ENCODE measurements around the gene OSBPL8.

The OSBPL8 gene

GRCh38 chr12:76559400-76560085 is at the start of gene OSBPL8:
Gene OSBPL8 (minus strand): TSS chr12:76559771. CDS start chr12:76487551, 72,220 bp downstream.
- DNase-seq, result peak; percentile 93 to 97

- no peak for DNase-seq
These were observed 48.5 kb upstream of the OSBPL8 start for GRCh38 chr12:76608070-76608469.

- DNase-seq, result no peak
These were observed 35.5 kb upstream of the OSBPL8 start for GRCh38 chr12:76595056-76595455.

GRCh38 chr12:76591476-76591875 is 31.9 kb upstream of the OSBPL8 start:
- DNase-seq, result no peak

- DNase-seq, result no peak
These were observed 30.6 kb upstream of the OSBPL8 start for GRCh38 chr12:76590131-76590530.

GRCh38 chr12:76588881-76589565 is 29.5 kb upstream of the OSBPL8 start:
- DNase-seq, result no peak

- DNase-seq, result no peak
These were observed 28.0 kb upstream of the OSBPL8 start for GRCh38 chr12:76587428-76588178.

GRCh38 chr12:76586764-76587395 is 27.3 kb upstream of the OSBPL8 start:
- DNase-seq, result peak; percentile 29 to 51

- no peak for DNase-seq
These were observed 23.7 kb upstream of the OSBPL8 start for GRCh38 chr12:76583301-76583700.

GRCh38 chr12:76573840-76574373 is 14.3 kb upstream of the OSBPL8 start:
- no peak for DNase-seq

- DNase-seq, result no peak
These were observed 11.7 kb upstream of the OSBPL8 start for GRCh38 chr12:76571256-76571655.

- DNase-seq, result no peak
These were observed 10.4 kb upstream of the OSBPL8 start for GRCh38 chr12:76569685-76570604.

- no peak for DNase-seq
These were observed 9.4 kb upstream of the OSBPL8 start for GRCh38 chr12:76568888-76569551.

- no peak for DNase-seq
These were observed 8.6 kb upstream of the OSBPL8 start for GRCh38 chr12:76568130-76568529.

- no peak for DNase-seq
These were observed 3.5 kb upstream of the OSBPL8 start for GRCh38 chr12:76563061-76563460.

GRCh38 chr12:76562130-76562529 is 2.6 kb upstream of the OSBPL8 start:
- DNase-seq, result no peak

- no peak for DNase-seq
These were observed 518 bp upstream of the OSBPL8 start for GRCh38 chr12:76560086-76560491.

GRCh38 chr12:76558684-76559399 is 729 bp downstream of the OSBPL8 start:
- peak; percentile 62 to 72 for DNase-seq

GRCh38 chr12:76556368-76556767 is 3.2 kb downstream of the OSBPL8 start:
- DNase-seq, result peak in 1 of 2 donors; percentile 8

- no peak for DNase-seq
These were observed 3.8 kb downstream of the OSBPL8 start for GRCh38 chr12:76555797-76556196.
